Type B pancreatic cell (in vitro differentiated cells): ENCODE data around the gene TRRAP. TPM values are rescaled to one million over a fixed set of nuclear protein-coding genes. Genes with fewer than 3 reads are reported as not detected.

Experiments
- DNase-seq: peaks from one replicate; pipeline ENCODE4 v3.0.0; 2021; ENCODE audit warnings: mixed read lengths; ENCODE audit not compliant: unreplicated experiment; ENCODE audit errors: extremely low spot score
- H3K27ac Mint-ChIP-seq: 2 replicates; pipeline ENCODE4 v1.8.0; 2021; ENCODE audit warnings: mild to moderate bottlenecking, mixed read lengths
- H3K27me3 Mint-ChIP-seq: 2 replicates; pipeline ENCODE4 v1.8.0; 2021; ENCODE audit warnings: mixed read lengths
- H3K36me3 Mint-ChIP-seq: 2 replicates; pipeline ENCODE4 v1.8.0; 2021; ENCODE audit warnings: mixed read lengths
- H3K4me1 Mint-ChIP-seq: one replicate; pipeline ENCODE4 v1.8.0; 2021; ENCODE audit warnings: mixed read lengths; ENCODE audit not compliant: unreplicated experiment
- H3K4me3 Mint-ChIP-seq: 2 replicates; pipeline ENCODE4 v1.8.0; 2021; ENCODE audit warnings: mild to moderate bottlenecking, mixed read lengths
- H3K9me3 Mint-ChIP-seq: 2 replicates; pipeline ENCODE4 v1.8.0; 2021; ENCODE audit warnings: mixed read lengths
- CTCF ChIP-seq: fragments of 200-600 bp; sonication (generic); conservative IDR thresholded peaks from 2 replicates; pipeline ENCODE4 v1.5.0; 2021; ENCODE audit warnings: antibody characterized with exemption, mild to moderate bottlenecking
- total RNA-seq: library from RNA; stranded (reverse); gene quantifications from 2 replicates; pipeline ENCODE4 v1.2.1, GENCODE V29; 2021; ENCODE audit warnings: low replicate concordance

Gene TRRAP
- total RNA-seq, 1 donor from 2014 or later, result 65.7 TPM

- DNase-seq, result no peak
- no peak overlapping the region for H3K4me3 Mint-ChIP-seq
- no peak for TF ChIP-seq CTCF
- H3K27me3 Mint-ChIP-seq, result no peaks in the 10 kb centered on the region
- no peak overlapping the region for H3K27ac Mint-ChIP-seq
- H3K36me3 Mint-ChIP-seq, result peaks cover 24% of the 10 kb centered on the region
- H3K9me3 Mint-ChIP-seq, result no peaks in the 10 kb centered on the region
- no peaks in the 10 kb centered on the region for H3K4me1 Mint-ChIP-seq
These were observed 122.7 kb downstream of the TRRAP start for GRCh38 chr7:99000904-99001465.

GRCh38 chr7:99001482-99002147 lies 123.3 kb downstream of the TRRAP start:
- peaks cover 26% of the 10 kb centered on the region for H3K36me3 Mint-ChIP-seq
- no peak for TF ChIP-seq CTCF
- DNase-seq, result no peak
- no peaks in the 10 kb centered on the region for H3K4me1 Mint-ChIP-seq
- no peaks in the 10 kb centered on the region for H3K27me3 Mint-ChIP-seq
- no peaks in the 10 kb centered on the region for H3K9me3 Mint-ChIP-seq
- no peak overlapping the region for H3K27ac Mint-ChIP-seq
- H3K4me3 Mint-ChIP-seq, result no peak overlapping the region

GRCh38 chr7:99002148-99002826 lies 124.0 kb downstream of the TRRAP start:
- no peak overlapping the region for H3K4me3 Mint-ChIP-seq
- DNase-seq, result no peak
- no peaks in the 10 kb centered on the region for H3K9me3 Mint-ChIP-seq
- no peak for TF ChIP-seq CTCF
- no peaks in the 10 kb centered on the region for H3K4me1 Mint-ChIP-seq
- H3K36me3 Mint-ChIP-seq, result peaks cover 29% of the 10 kb centered on the region
- no peak overlapping the region for H3K27ac Mint-ChIP-seq
- H3K27me3 Mint-ChIP-seq, result no peaks in the 10 kb centered on the region

- Mint-ChIP-seq H3K4me1 (no peaks in the 10 kb centered on the region), H3K27ac (no peak overlapping the region), H3K9me3 (no peaks in the 10 kb centered on the region), H3K4me3 (no peak overlapping the region), H3K27me3 (no peaks in the 10 kb centered on the region), H3K36me3 (peaks cover 29% of the 10 kb centered on the region)
- no peak for TF ChIP-seq CTCF
- DNase-seq, result no peak
These were observed 124.5 kb downstream of the TRRAP start for GRCh38 chr7:99002827-99003212.

- no peak for DNase-seq
- Mint-ChIP-seq H3K27me3 (no peaks in the 10 kb centered on the region), H3K9me3 (no peaks in the 10 kb centered on the region), H3K27ac (no peak overlapping the region), H3K4me1 (no peaks in the 10 kb centered on the region), H3K36me3 (peaks cover 27% of the 10 kb centered on the region), H3K4me3 (no peak overlapping the region)
- no peak for TF ChIP-seq CTCF
These were observed 125.1 kb downstream of the TRRAP start for GRCh38 chr7:99003419-99003818.
